H1 (cell line): ENCODE data around the gene HABP2. TPM values are rescaled to one million over a fixed set of nuclear protein-coding genes. Genes with fewer than 3 reads are reported as not detected.

Source experiments
- CTCF ChIA-PET: fragments of 300-600 bp; sonication (Branson Sonifier 250); formaldehyde crosslinking; loops from one replicate; lab custom pipeline; 2021; ENCODE audit not compliant: partially characterized antibody; lab: Charles Lee
- POLR2A ChIA-PET: fragments of 300-600 bp; sonication (Branson Sonifier 250); formaldehyde crosslinking; loops from one replicate; lab custom pipeline; 2021; ENCODE audit warnings: inconsistent platforms; ENCODE audit not compliant: partially characterized antibody; lab: Charles Lee
- DNase-seq, 2 experiments: peaks; one replicate each; pipeline versions ENCODE4 v3.0.0 to v3.0.0-alpha.2; 2010 to 2022; ENCODE audit warnings: low spot score in 2 of 2, low read depth in 1 of 2, mixed read lengths in 1 of 2
- FAIRE-seq: peaks from 2 replicates; lab custom pipeline; 2011; peaks lifted over from hg19 to GRCh38; lab: Jason Lieb, UNC
- H2AFZ ChIP-seq: 2 replicates; pipeline ENCODE4 v1.8.1; 2012; ENCODE audit warnings: low read length, inconsistent platforms
- H2AK5ac ChIP-seq: 2 replicates; pipeline ENCODE4 v1.6.1; 2013; ENCODE audit warnings: low read depth, low read length
- H2BK120ac ChIP-seq: replicated peaks from 2 replicates; pipeline ENCODE3; 2013; ENCODE audit warnings: low read depth, low read length, inconsistent platforms
- H2BK12ac ChIP-seq: 2 replicates; pipeline ENCODE4 v1.6.1; 2013; ENCODE audit warnings: low read depth, low read length
- H2BK15ac ChIP-seq: 2 replicates; pipeline ENCODE4 v1.6.1; 2013; ENCODE audit warnings: low read length
- H2BK20ac ChIP-seq: 2 replicates; pipeline ENCODE4 v1.6.1; 2013; ENCODE audit warnings: low read length
- H2BK5ac ChIP-seq: 2 replicates; pipeline ENCODE4 v1.6.1; 2013; ENCODE audit warnings: low read depth, low read length
- H3K14ac ChIP-seq: 2 replicates; pipeline ENCODE4 v1.6.1; 2013; ENCODE audit warnings: inconsistent platforms; ENCODE audit not compliant: insufficient read length
- H3K18ac ChIP-seq: 2 replicates; pipeline ENCODE4 v1.6.1; 2013; ENCODE audit warnings: low read length; ENCODE audit errors: extremely low read depth
- H3K23ac ChIP-seq: 2 replicates; pipeline ENCODE4 v1.6.1; 2013; ENCODE audit warnings: inconsistent platforms; ENCODE audit not compliant: insufficient read length
- H3K23me2 ChIP-seq: 2 replicates; pipeline ENCODE4 v1.6.1; 2013; ENCODE audit warnings: low read depth, low read length
- H3K27ac ChIP-seq: 2 replicates; pipeline ENCODE4 v1.6.1; 2011; ENCODE audit warnings: low read depth, low read length, inconsistent platforms
- H3K27me3 ChIP-seq, 4 experiments: replicated peaks in 1 of 4; 1 replicate in 1 of 4; 2 replicates in 3 of 4; pipeline versions ENCODE4 v1.6.1 to v1.8.1; 2011 to 2013; ENCODE audit warnings: low read length in 3 of 4, mild to moderate bottlenecking in 3 of 4, inconsistent platforms in 2 of 4, mixed read lengths in 2 of 4, moderate library complexity in 1 of 4; ENCODE audit not compliant: control insufficient read depth in 3 of 4, insufficient read depth in 3 of 4; ENCODE audit errors: extremely low read depth in 1 of 4
- H3K36me3 ChIP-seq, 4 experiments: 2 replicates each; pipeline versions ENCODE4 v1.6.1 to v1.8.1; 2011 to 2013; ENCODE audit warnings: mild to moderate bottlenecking in 4 of 4, low read length in 3 of 4, moderate library complexity in 2 of 4, control low read depth in 1 of 4, inconsistent platforms in 1 of 4; ENCODE audit not compliant: insufficient read depth in 4 of 4, control insufficient read depth in 2 of 4
- H3K4ac ChIP-seq: replicated peaks from 2 replicates; pipeline ENCODE3; 2013; ENCODE audit warnings: low read length, low read depth, mixed read lengths, inconsistent platforms; ENCODE audit not compliant: insufficient read length
- H3K4me1 ChIP-seq, 4 experiments: replicated peaks in 1 of 4; 1 replicate in 1 of 4; 2 replicates in 3 of 4; pipeline versions ENCODE4 v1.6.1 to v1.8.1; 2011 to 2013; ENCODE audit warnings: low read length in 3 of 4, inconsistent platforms in 2 of 4, mixed read lengths in 1 of 4; ENCODE audit not compliant: insufficient read depth in 4 of 4, control insufficient read depth in 3 of 4
- H3K4me2 ChIP-seq, 2 experiments: 2 replicates each; pipeline versions ENCODE4 v1.6.1 to v1.8.1; 2011 to 2013; ENCODE audit warnings: low read depth in 2 of 2, low read length in 2 of 2, control low read depth in 1 of 2, inconsistent platforms in 1 of 2, mild to moderate bottlenecking in 1 of 2; ENCODE audit not compliant: insufficient read depth in 1 of 2
- H3K4me3 ChIP-seq, 4 experiments: fragments of 200-600, 300-600 bp in 1 of 4; sonication (generic), shearing (Covaris generic), sonication (Bioruptor Twin) in 1 of 4; 2 replicates each; pipeline versions ENCODE4 v1.5.1 to v1.8.1; 2011 to 2016; ENCODE audit warnings: low read length in 4 of 4, low read depth in 3 of 4, control low read depth in 2 of 4, inconsistent platforms in 2 of 4, mild to moderate bottlenecking in 2 of 4, mixed read lengths in 1 of 4, moderate library complexity in 1 of 4; ENCODE audit not compliant: insufficient read depth in 2 of 4; ENCODE audit errors: extremely low read depth in 1 of 4
- H3K56ac ChIP-seq: replicated peaks from 2 replicates; pipeline ENCODE3; 2013; ENCODE audit warnings: low read depth, mild to moderate bottlenecking, mixed read lengths, low read length, inconsistent platforms; ENCODE audit not compliant: insufficient read length
- H3K79me1 ChIP-seq: 2 replicates; pipeline ENCODE4 v1.6.1; 2013; ENCODE audit warnings: low read depth, low read length, control low read depth
- H3K79me2 ChIP-seq, 2 experiments: 2 replicates each; pipeline versions ENCODE4 v1.6.1 to v1.8.1; 2012 to 2013; ENCODE audit warnings: low read length in 2 of 2, mild to moderate bottlenecking in 2 of 2, inconsistent platforms in 1 of 2; ENCODE audit not compliant: insufficient read depth in 2 of 2, control insufficient read depth in 1 of 2
- H3K9ac ChIP-seq, 4 experiments: replicated peaks in 1 of 4; 1 replicate in 1 of 4; 2 replicates in 3 of 4; pipeline versions ENCODE4 v1.6.1 to v1.8.1; 2011 to 2013; ENCODE audit warnings: low read depth in 3 of 4, low read length in 3 of 4, control low read depth in 2 of 4, mild to moderate bottlenecking in 2 of 4, moderate library complexity in 2 of 4, inconsistent platforms in 1 of 4; ENCODE audit errors: extremely low read depth in 1 of 4
- H3K9me3 ChIP-seq, 2 experiments: 2 replicates each; pipeline versions ENCODE4 v1.6.1 to v1.8.1; 2012 to 2013; ENCODE audit warnings: mild to moderate bottlenecking in 2 of 2, moderate library complexity in 2 of 2, control low read depth in 1 of 2, inconsistent platforms in 1 of 2, low read depth in 1 of 2, low read length in 1 of 2, mixed read lengths in 1 of 2; ENCODE audit not compliant: insufficient read depth in 2 of 2
- H4K20me1 ChIP-seq, 2 experiments: replicated peaks in 1 of 2; 2 replicates each; pipeline versions ENCODE3 to v1.8.1; 2011 to 2013; ENCODE audit warnings: inconsistent platforms in 2 of 2, low read length in 2 of 2, mild to moderate bottlenecking in 1 of 2; ENCODE audit not compliant: insufficient read depth in 2 of 2, control insufficient read depth in 1 of 2
- H4K5ac ChIP-seq: 2 replicates; pipeline ENCODE4 v1.6.1; 2013; ENCODE audit warnings: low read length, low read depth, mixed read lengths, inconsistent platforms; ENCODE audit not compliant: insufficient read length
- H4K8ac ChIP-seq: 2 replicates; pipeline ENCODE4 v1.8.0; 2013; ENCODE audit warnings: mild to moderate bottlenecking, moderate library complexity, low read length, inconsistent platforms; ENCODE audit not compliant: insufficient read depth; ENCODE audit errors: extremely low read depth
- H4K91ac ChIP-seq: replicated peaks from 2 replicates; pipeline ENCODE3; 2013; ENCODE audit warnings: low read length, mixed read lengths, inconsistent platforms; ENCODE audit not compliant: insufficient read length
- WGBS, 2 experiments: shearing (Covaris generic) in 1 of 2; methylation state at CpG; one replicate each; pipeline versions ENCODE4 v1.1.6 to v1.1.7; 2013 to 2015; ENCODE audit warnings: low lambda C conversion rate in 2 of 2, mixed read lengths in 2 of 2, inconsistent platforms in 1 of 2, low coverage in 1 of 2, missing lambda C conversion rate in 1 of 2; ENCODE audit not compliant: insufficient replicate concordance in 2 of 2, insufficient coverage in 1 of 2, insufficient read length in 1 of 2; ENCODE audit errors: extremely low coverage in 1 of 2, missing lambda C conversion rate in 1 of 2; 5-methylcytosine and 5-hydroxymethylcytosine counted together
- polyA plus RNA-seq, 7 experiments: library from polyadenylated mRNA; depleted of rRNA in 3 of 7; stranded (reverse) in 5 of 7; unstranded in 2 of 7; fragments of >200 nt in 5 of 7; fragments of 200-250 nt in 2 of 7; gene quantifications; 1 replicate in 5 of 7; 2 replicates in 1 of 7; 4 replicates in 1 of 7; pipeline versions ENCODE4 v1.2.1 to v1.2.3, GENCODE V29; 2011 to 2013; ENCODE audit warnings: missing spikeins in 2 of 7, mixed read lengths in 2 of 7
- total RNA-seq: library from RNA; stranded (reverse); fragmentation: NEBNext Ultra II Directional; extraction: Animal tissue kit (Norgen Biotek cat#: 25700); gene quantifications from 2 replicates; pipeline ENCODE4 v1.2.1, GENCODE V29; 2021

The HABP2 gene
- total and polyA plus RNA-seq, 2 of the 8 experiments (the other 6 are each of a cell fraction or from before 2014, with no cell fraction given), result not detected

GRCh38 chr10:113620936-113621335 is 68.1 kb downstream of the HABP2 start:
- Histone ChIP-seq H3K79me2 (no peaks in the 10 kb centered on the region), H3K4me2 (no peak overlapping the region), H4K20me1 (no peaks in the 10 kb centered on the region), H3K9me3 (no peaks in the 10 kb centered on the region), H4K91ac (no peak overlapping the region), H3K18ac (no peak overlapping the region; the same call in 1 of the 2 replicates), H3K23ac (no peak overlapping the region), H3K4me3 (no peak overlapping the region), H3K4me1 (peaks cover 0 to 23% (median 13%) of the 10 kb centered on the region in 4 experiments; a peak in 6 of 7 replicates), H2BK20ac (no peak overlapping the region), H3K27me3 (peaks cover 0 to under 1% (median 0%) of the 10 kb centered on the region in 4 experiments; a peak in 2 of 7 replicates), H3K23me2 (peaks cover 3% of the 10 kb centered on the region; the same call in 1 of the 2 replicates), H2AFZ (no peak overlapping the region), H4K5ac (no peak overlapping the region), H3K27ac (no peak overlapping the region), H2BK120ac (no peak overlapping the region), H4K8ac (no peak overlapping the region), H3K4ac (no peak overlapping the region), H3K79me1 (no peaks in the 10 kb centered on the region), H3K36me3 (no peaks in the 10 kb centered on the region), H2BK5ac (no peak overlapping the region), H3K9ac (no peak overlapping the region; a peak in 1 of 7 replicates), H3K14ac (no peak overlapping the region), H3K56ac (no peak overlapping the region), H2BK15ac (no peak overlapping the region), H2AK5ac (no peak overlapping the region), H2BK12ac (no peak overlapping the region)
- ChIA-PET CTCF (interaction anchor here (1.2 kb wide), 1 partner anchor 15 kb away, joined by 3 read pairs; no protein-coding TSS in a partner anchor), POLR2A (no interaction called here)
- no peak for DNase-seq
- no peak for FAIRE-seq
- 83% methylated on average over 9 of the region's 9 CpGs; no CpG with 5 or more reads in 1 of the 2 experiments for WGBS, 2 experiments
